ENCODE data around the gene PLPP1.

DNA sequence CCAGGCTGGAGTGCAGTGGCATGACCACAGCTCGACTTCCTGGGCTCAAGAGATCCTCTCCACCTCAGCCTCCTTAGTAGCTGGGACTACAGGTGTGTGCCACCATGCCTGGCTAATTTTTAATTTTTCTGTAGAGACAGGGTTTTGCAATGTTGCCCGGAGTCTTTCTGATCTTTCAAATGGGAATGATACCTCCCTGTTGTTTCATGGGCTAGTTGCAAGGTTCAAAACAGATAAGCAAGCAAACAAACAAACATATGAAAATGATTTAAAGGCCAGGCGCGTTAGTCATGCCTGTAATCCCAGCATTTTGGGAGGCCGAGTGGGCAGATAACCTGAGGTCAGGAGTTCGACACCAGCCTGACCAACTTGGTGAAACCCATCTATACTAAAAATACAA lies 45.3 kb upstream of the PLPP1 start:
- TF ChIP-seq, protein P1, sequence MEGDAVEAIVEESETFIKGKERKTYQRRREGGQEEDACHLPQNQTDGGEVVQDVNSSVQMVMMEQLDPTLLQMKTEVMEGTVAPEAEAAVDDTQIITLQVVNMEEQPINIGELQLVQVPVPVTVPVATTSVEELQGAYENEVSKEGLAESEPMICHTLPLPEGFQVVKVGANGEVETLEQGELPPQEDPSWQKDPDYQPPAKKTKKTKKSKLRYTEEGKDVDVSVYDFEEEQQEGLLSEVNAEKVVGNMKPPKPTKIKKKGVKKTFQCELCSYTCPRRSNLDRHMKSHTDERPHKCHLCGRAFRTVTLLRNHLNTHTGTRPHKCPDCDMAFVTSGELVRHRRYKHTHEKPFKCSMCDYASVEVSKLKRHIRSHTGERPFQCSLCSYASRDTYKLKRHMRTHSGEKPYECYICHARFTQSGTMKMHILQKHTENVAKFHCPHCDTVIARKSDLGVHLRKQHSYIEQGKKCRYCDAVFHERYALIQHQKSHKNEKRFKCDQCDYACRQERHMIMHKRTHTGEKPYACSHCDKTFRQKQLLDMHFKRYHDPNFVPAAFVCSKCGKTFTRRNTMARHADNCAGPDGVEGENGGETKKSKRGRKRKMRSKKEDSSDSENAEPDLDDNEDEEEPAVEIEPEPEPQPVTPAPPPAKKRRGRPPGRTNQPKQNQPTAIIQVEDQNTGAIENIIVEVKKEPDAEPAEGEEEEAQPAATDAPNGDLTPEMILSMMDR (IDR thresholded peaks at IDR 0.05), result no peak
- no peak for TF ChIP-seq POLR2A (IDR thresholded peaks at IDR 0.05)
